PC-3 (cell line): Measurements from ENCODE around the gene SMARCD2. TPM values are rescaled to one million over a fixed set of nuclear protein-coding genes. Genes with fewer than 3 reads are reported as not detected.
A peak's percentile ranks its signal among the peaks of the same experiment; 100 is the strongest.

Source experiments
- ATAC-seq: fragments of 200-7000 bp; cut with Tn5 transposase; 2 replicates; pipeline ENCODE4 v1.9.1; 2020; ENCODE audit warnings: mild to moderate bottlenecking, moderate library complexity
- BruUV-seq: library from RNA; stranded (reverse); fragments of 400-500 nt; replicated peaks from 2 replicates; lab custom pipeline; 2021; lab: Mats Ljungman, UMichigan
- CTCF ChIA-PET: fragments of 300-600 bp; sonication (Branson Sonifier 250); formaldehyde crosslinking; loops from one replicate; lab custom pipeline; 2022; ENCODE audit warnings: antibody characterized with exemption; lab: Charles Lee
- POLR2A ChIA-PET: fragments of 300-600 bp; sonication (Branson Sonifier 250); formaldehyde crosslinking; loops from one replicate; lab custom pipeline; 2022; ENCODE audit warnings: antibody characterized with exemption; ENCODE audit not compliant: unreplicated experiment; lab: Charles Lee
- DNase-seq: peaks from one replicate; pipeline ENCODE4 v3.0.0-alpha.2; 2015
- H2AFZ ChIP-seq: fragments of 300-600 bp; sonication (generic); 2 replicates; pipeline ENCODE4 v1.6.0; 2016; ENCODE audit warnings: antibody characterized with exemption, low read length
- H3F3A ChIP-seq: fragments of 300-600 bp; sonication (generic); one replicate; pipeline ENCODE4 v1.6.0; 2017; ENCODE audit warnings: antibody characterized with exemption, low read length, control low read depth, mild to moderate bottlenecking; ENCODE audit not compliant: unreplicated experiment
- H3K27ac ChIP-seq: fragments of 300-600 bp; sonication (generic); 2 replicates; pipeline ENCODE4 v1.5.1; 2016; ENCODE audit warnings: mild to moderate bottlenecking, low read length
- H3K27me3 ChIP-seq: fragments of 300-600 bp; sonication (generic); 2 replicates; pipeline ENCODE4 v1.6.1; 2016; ENCODE audit warnings: low read length, mixed read lengths
- H3K36me3 ChIP-seq: fragments of 300-600 bp; sonication (generic); 2 replicates; pipeline ENCODE4 v1.6.1; 2016; ENCODE audit warnings: low read depth, mixed run types, low read length, mixed read lengths
- H3K4me1 ChIP-seq: fragments of 300-600 bp; sonication (generic); 2 replicates; pipeline ENCODE4 v1.5.1; 2016; ENCODE audit warnings: low read length; ENCODE audit not compliant: insufficient read depth
- H3K4me2 ChIP-seq: fragments of 300-600 bp; sonication (generic); 2 replicates; pipeline ENCODE4 v1.6.0; 2016; ENCODE audit warnings: low read length
- H3K4me3 ChIP-seq: fragments of 300-600 bp; sonication (generic); 2 replicates; pipeline ENCODE4 v1.5.1; 2016; ENCODE audit warnings: mild to moderate bottlenecking, low read length, mixed read lengths
- H3K79me2 ChIP-seq: fragments of 300-600 bp; sonication (generic); 2 replicates; pipeline ENCODE4 v1.6.1; 2017; ENCODE audit warnings: low read length, mixed read lengths
- H3K9ac ChIP-seq: fragments of 300-600 bp; sonication (generic); 2 replicates; pipeline ENCODE4 v1.6.0; 2016; ENCODE audit warnings: mild to moderate bottlenecking, low read length
- H3K9me2 ChIP-seq: fragments of 300-600 bp; sonication (generic); replicated peaks from 2 replicates; pipeline ENCODE4 v1.6.1; 2016; ENCODE audit warnings: mixed run types, low read length, mixed read lengths
- H3K9me3 ChIP-seq: fragments of 300-600 bp; sonication (generic); 2 replicates; pipeline ENCODE4 v1.6.1; 2016; ENCODE audit warnings: low read length, mixed read lengths
- H4K20me1 ChIP-seq: fragments of 300-600 bp; sonication (generic); 2 replicates; pipeline ENCODE4 v1.6.1; 2016; ENCODE audit warnings: low read length, mixed read lengths
- CTCF ChIP-seq: fragments of 300-600 bp; sonication (generic); conservative IDR thresholded peaks from 2 replicates; pipeline ENCODE4 v1.5.1; 2017; ENCODE audit warnings: antibody characterized with exemption, low read depth, mild to moderate bottlenecking, low read length
- EZH2 ChIP-seq: fragments of 300-600 bp; sonication (generic); IDR thresholded peaks from one replicate; pipeline ENCODE4 v1.6.1; 2017; ENCODE audit warnings: antibody characterized with exemption, mild to moderate bottlenecking, low read length; ENCODE audit not compliant: unreplicated experiment
- EZH2phosphoT487 ChIP-seq: fragments of 300-600 bp; sonication (generic); IDR thresholded peaks from 2 replicates; pipeline ENCODE4 v1.6.1; 2018; ENCODE audit warnings: mild to moderate bottlenecking, antibody characterized with exemption, low read length, borderline replicate concordance
- intact Hi-C: fragments of 100-400 bp; cut with micrococcal nuclease; formaldehyde crosslinking; loops from 2 replicates; pipeline ENCODE4 v1.9.0; 2023
- total RNA-seq: library from RNA; depleted of rRNA; stranded (reverse); fragments of >200 nt; gene quantifications from 2 replicates; pipeline ENCODE4 v1.2.3, GENCODE V29; 2014

Gene SMARCD2
- total RNA-seq, 1 experiment from 2014 or later: 152 TPM

GRCh38 chr17:63819585-63820537 lies 22.6 kb downstream of the SMARCD2 start:
- CTCF ChIA-PET: no interaction called here
- Histone ChIP-seq H3K27ac (no peak overlapping the region), H3K36me3 (peaks cover 93% of the 10 kb centered on the region), H3K9me3 (no peaks in the 10 kb centered on the region), H3K9me2 (no peaks in the 10 kb centered on the region), H3K9ac (no peak overlapping the region), H4K20me1 (0 out of 2 replicates have a peak, but pooled peaks cover 7% of the 10 kb centered on the region), H3F3A (peaks cover 12% of the 10 kb centered on the region), H3K4me1 (no peaks in the 10 kb centered on the region), H2AFZ (no peak overlapping the region), H3K4me3 (no peak overlapping the region), H3K4me2 (no peak overlapping the region), H3K79me2 (peaks cover 20% of the 10 kb centered on the region), H3K27me3 (no peaks in the 10 kb centered on the region)
- no peak for TF ChIP-seq EZH2phosphoT487
- no peak for TF ChIP-seq EZH2
- TF ChIP-seq CTCF: no peak
- POLR2A ChIA-PET: interaction anchor here (0.6 to 0.7 kb wide), 2 partner anchors 17 to 46 kb away, joined by 4 to 5 read pairs; partner anchors contain the start of gene CCDC47
- no peak for ATAC-seq
- TSS peak; percentile 64 for BruUV-seq
- intact Hi-C loops: no loop called here
- no peak for DNase-seq

- Histone ChIP-seq H3K36me3 (peaks cover 91% of the 10 kb centered on the region), H3K4me1 (no peaks in the 10 kb centered on the region), H3K9me2 (no peaks in the 10 kb centered on the region), H3K79me2 (peaks cover 12% of the 10 kb centered on the region; the same call in 1 of the 2 replicates), H4K20me1 (0 out of 2 replicates have a peak, but pooled peaks cover 7% of the 10 kb centered on the region), H3F3A (peaks cover 12% of the 10 kb centered on the region), H3K9me3 (no peaks in the 10 kb centered on the region), H3K27ac (no peak overlapping the region), H3K4me2 (no peak overlapping the region), H2AFZ (no peak overlapping the region), H3K4me3 (no peak overlapping the region), H3K9ac (no peak overlapping the region), H3K27me3 (no peaks in the 10 kb centered on the region)
- ChIA-PET CTCF (no interaction called here), POLR2A (no interaction called here)
- DNase-seq (no peak), ATAC-seq (no peak)
- intact Hi-C loops: no loop called here
- TF ChIP-seq EZH2phosphoT487: no peak
- TF ChIP-seq CTCF: no peak
- no peak for TF ChIP-seq EZH2
- BruUV-seq: no TSS peak
These were observed 23.4 kb downstream of the SMARCD2 start for GRCh38 chr17:63819131-63819530.
